ENCODE measurements around the gene SNAPC2.
"Not testable (repeated sequence)": the region's sequence is repeated elsewhere in the genome, so short reads cannot be mapped to it uniquely, and the experiment has no call there.

SNAPC2 gene

DNA sequence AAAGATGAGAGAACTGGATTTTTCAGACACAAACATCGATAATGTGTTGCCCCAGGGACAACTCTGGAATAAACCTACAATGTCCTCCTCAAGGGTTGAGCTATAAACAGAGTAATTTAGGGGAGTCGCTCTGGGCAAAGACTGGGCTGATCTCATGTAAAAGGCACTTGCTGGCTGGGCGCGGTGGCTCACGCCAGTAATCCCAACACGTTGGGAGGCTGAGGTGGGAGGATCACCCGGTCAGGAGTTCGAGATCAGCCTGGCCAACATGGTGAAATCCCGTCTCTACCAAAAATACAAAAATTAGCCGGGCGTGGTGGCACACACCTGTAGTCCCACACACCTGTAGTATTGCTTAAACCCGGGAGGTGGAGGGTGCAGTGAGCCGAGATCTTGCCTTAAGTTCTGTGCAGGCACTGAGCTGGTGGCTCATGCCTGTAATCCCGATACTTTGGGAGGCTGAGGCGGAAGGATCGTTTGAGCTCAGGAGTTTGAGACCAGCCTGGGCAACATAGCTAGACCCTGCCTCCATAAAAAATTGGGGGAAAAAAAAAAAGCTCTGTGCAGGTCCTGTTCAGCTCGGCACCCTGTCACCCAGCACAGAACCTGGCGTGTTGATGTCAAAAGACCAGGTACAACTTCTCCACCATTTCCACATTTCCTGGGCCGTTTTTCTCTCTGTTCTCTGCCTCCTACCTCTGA is 21.9 kb downstream of the SNAPC2 start:
- DNase-seq, result no peak

- DNase-seq, result no peak
These were observed 22.9 kb downstream of the SNAPC2 start for GRCh38 chr19:7942981-7943443.

GRCh38 chr19:7943444-7944176 is 23.5 kb downstream of the SNAPC2 start, which contains the start of gene TIMM44:
Gene TIMM44, minus strand, starts transcription at chr19:7943666. Its CDS starts 15 bp downstream, at chr19:7943651.
- peak; percentile 99 for DNase-seq

DNA sequence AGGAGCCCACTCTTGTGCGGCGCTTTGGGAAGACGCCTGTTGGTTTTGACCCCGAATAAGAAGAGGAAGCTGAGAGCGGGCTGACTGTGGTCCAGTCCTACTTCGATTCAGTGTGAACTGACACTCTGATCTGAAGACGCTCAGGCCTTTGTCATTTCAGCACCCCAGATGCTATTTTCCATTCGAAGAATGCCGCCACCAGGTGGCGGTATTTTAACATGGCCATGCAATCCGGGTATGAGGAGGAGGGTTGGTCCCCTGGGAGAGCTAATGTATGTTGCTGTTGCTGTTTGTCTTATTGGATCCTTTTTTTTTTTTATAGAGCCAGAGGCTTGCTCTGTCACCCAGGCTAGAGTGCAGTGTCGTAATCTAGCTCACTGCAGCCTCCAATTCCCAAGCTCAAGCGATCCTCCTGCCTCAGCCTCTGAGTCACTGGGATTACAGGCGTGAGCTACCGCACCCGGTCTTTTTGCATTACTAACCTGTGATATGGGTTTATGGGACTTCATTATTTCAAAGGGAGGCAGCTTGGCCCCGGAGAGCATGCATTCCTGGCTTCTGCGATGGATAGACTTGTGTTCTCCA is 24.1 kb downstream of the SNAPC2 start:
- DNase-seq, result peak; percentile 88

DNA sequence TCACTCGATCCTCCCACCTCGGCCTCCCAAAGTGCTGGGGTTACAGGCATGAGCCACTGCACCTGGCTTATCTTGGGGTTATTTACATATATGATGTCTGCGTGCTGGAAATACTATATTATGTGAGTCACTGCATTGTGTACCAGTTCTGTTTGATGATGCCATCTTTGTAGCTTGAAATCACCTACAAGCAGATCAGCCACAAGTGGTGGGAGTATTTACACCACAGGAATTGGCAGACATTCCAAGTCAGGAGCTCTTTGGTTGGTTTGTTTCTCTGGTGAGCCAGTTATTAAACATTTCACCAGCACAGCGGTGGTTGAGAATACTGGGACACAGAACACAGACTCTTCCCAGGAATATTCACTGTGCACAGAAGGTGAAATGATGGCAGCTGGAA is 27.8 kb downstream of the SNAPC2 start:
- no peak for DNase-seq

GRCh38 chr19:7953060-7953459 is 32.9 kb downstream of the SNAPC2 start:
- DNase-seq, result no peak

GRCh38 chr19:7953576-7953975 is 33.4 kb downstream of the SNAPC2 start:
- DNase-seq, result no peak

GRCh38 chr19:7955696-7956095 is 35.6 kb downstream of the SNAPC2 start:
- no peak for DNase-seq

DNA sequence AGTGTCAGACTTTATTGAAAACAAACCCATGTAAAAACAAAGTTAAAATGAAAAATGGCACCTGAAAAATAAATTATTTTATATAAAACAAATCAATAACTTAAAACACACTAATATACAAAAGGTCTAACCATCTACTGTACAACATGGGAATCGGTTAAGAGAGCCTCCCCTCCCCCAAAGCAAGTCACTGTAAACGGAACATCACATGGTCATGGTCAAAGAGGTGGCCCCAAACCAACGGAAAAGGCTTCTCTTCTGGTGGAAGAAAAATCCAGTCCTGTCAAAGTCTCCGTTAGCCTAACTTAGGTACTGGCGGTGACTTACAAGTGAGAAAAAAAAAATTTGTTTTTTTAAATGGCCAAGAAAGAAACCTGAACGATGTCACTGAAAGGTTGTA is 39.1 kb downstream of the SNAPC2 start:
- no peak for DNase-seq

- DNase-seq, result not testable (repeated sequence)
These were observed 40.9 kb downstream of the SNAPC2 start for GRCh38 chr19:7961082-7961481.

GRCh38 chr19:7961920-7962626 is 41.9 kb downstream of the SNAPC2 start:
- DNase-seq, result no peak

GRCh38 chr19:7962644-7963268 is 42.6 kb downstream of the SNAPC2 start:
- DNase-seq, result no peak

GRCh38 chr19:7963566-7963965 is 43.4 kb downstream of the SNAPC2 start:
- DNase-seq, result no peak

DNA sequence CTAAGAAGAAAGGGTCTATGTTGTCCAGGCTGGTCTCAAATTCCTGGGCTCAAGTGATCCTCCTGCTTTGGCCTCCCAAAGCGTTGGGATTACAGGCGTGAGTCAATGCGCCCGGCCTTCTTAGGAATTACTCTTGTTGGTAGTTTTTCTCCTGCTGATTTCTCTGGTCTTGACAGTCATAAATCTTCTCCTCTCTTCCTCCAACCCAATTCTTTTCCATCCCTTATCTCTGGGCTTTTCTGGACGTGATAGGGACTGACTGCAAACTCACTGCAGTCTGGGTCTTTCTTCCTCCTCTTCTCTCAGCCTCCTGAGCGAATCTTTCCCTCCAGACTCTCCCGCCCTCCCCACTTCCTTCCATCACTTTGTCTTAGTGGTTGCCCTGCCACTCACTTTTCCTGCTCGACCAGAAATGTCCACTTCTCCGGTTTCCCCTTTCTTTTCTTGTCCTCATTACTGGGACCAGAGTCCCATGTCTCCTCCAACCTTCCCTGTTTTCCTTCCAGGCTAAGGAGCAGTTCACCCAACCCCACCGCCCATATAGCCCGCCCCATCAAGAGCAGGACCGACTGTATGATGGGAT is 45.2 kb downstream of the SNAPC2 start:
- DNase-seq, result no peak

DNA sequence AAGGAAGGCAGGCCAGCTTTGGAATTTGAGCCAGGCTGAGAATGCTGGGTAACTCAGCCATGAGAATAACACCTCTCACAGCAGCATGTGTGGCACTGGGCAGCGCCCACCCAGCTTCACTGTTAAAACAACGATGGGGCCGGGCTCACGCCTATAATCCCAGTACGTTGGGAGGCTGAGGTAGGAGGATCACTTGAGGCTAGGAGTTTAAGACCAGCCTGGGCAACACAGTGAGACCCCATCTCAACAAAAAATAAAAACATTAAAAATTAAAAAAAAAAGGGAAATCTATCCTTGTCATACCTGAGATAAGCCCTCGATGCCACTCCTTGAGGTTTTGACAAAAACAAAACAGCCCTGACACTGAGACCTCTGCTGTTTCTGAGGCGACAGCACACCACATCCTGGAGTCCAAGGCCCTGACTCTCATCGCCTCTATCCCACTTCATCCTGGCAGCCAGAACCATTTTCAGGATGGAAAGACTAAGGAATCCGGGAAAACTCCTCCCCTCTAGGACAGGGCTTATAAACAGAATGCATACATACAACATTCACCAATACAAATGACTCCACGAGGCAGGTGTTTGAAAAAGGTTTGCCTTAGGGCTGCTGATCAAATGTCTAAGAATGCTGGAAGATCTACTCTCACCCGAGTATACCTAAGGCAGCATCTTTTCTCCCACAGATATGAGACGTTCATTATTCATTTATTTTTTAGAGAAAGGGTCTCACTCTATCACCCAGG is 46.0 kb downstream of the SNAPC2 start:
- DNase-seq, result no peak

- DNase-seq, result no peak
These were observed 48.1 kb downstream of the SNAPC2 start for GRCh38 chr19:7968008-7968795.

DNA sequence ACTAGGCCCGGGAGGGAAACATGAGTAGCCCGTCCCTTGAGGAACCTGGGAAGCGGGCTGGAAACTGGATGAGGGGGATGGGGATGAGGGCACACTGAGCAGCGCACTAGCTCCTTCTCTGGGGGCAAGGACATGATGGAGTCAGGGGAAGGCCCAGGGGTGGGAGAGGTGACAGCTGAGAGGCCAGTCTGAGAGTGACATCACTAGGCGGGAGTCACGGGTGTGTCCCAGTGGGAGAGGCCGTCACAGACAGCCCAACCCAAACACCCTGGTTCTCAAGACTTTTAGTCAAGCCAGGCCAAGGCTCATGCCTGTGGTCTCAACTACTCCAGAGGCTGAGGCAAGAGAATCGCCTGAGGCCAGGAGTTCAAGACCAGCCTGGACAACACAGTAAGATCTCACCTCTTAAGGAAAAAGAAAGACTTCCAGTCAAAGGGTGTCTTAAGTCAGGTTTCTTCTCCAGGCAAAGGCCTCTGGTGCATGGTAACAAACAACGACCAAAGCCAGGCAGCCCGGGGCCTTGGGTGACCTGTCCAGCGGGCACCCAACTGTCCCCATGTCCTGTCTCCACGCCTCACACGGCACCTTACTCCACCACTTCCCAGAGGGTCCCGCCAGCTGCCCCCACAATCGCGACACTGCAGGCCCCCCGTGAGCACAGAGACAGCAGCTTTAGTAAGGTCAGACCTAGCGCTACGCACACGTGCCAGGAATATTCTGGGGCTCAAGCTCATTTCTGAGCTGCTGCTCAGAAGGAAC is 48.8 kb downstream of the SNAPC2 start:
- DNase-seq, result no peak

GRCh38 chr19:7969555-7969939 is 49.4 kb downstream of the SNAPC2 start:
- no peak for DNase-seq

- peak; percentile 20 for DNase-seq
These were observed 50.7 kb downstream of the SNAPC2 start for GRCh38 chr19:7970716-7971448.
